Osteocyte (in vitro differentiated cells): ENCODE results near the gene HYKK. TPM values are rescaled to one million over a fixed set of nuclear protein-coding genes. Genes with fewer than 3 reads are reported as not detected.
A peak's percentile ranks its signal among the peaks of the same experiment; 100 is the strongest.

Source experiments
- DNase-seq: peaks from one replicate; pipeline ENCODE4 v3.0.0; 2021; ENCODE audit warnings: mixed read lengths; ENCODE audit not compliant: unreplicated experiment; ENCODE audit errors: extremely low spot score
- H3K27ac Mint-ChIP-seq: one replicate; pipeline ENCODE4 v1.8.0; 2021; ENCODE audit warnings: mild to moderate bottlenecking, mixed read lengths; ENCODE audit not compliant: unreplicated experiment
- H3K27me3 Mint-ChIP-seq: one replicate; pipeline ENCODE4 v1.8.0; 2021; ENCODE audit warnings: mixed read lengths; ENCODE audit not compliant: unreplicated experiment
- H3K36me3 Mint-ChIP-seq: one replicate; pipeline ENCODE4 v1.8.0; 2021; ENCODE audit warnings: mixed read lengths; ENCODE audit not compliant: unreplicated experiment
- H3K4me1 Mint-ChIP-seq: one replicate; pipeline ENCODE4 v1.8.0; 2021; ENCODE audit warnings: mixed read lengths; ENCODE audit not compliant: unreplicated experiment
- H3K4me3 Mint-ChIP-seq: one replicate; pipeline ENCODE4 v1.8.0; 2021; ENCODE audit warnings: mild to moderate bottlenecking, moderate library complexity, mixed read lengths; ENCODE audit not compliant: unreplicated experiment
- H3K9me3 Mint-ChIP-seq: one replicate; pipeline ENCODE4 v1.8.0; 2021; ENCODE audit warnings: mixed read lengths; ENCODE audit not compliant: unreplicated experiment
- CTCF ChIP-seq: fragments of 200-600 bp; sonication (generic); IDR thresholded peaks from 2 replicates; pipeline ENCODE4 v1.5.0; 2021; ENCODE audit warnings: antibody characterized with exemption, mild to moderate bottlenecking, moderate library complexity
- total RNA-seq: library from RNA; stranded (reverse); gene quantifications from 2 replicates; pipeline ENCODE4 v1.2.1, GENCODE V29; 2021

The HYKK gene
- total RNA-seq, 1 donor from 2014 or later = 3.4 TPM

GRCh38 chr15:78540141-78540870 lies 32.9 kb downstream of the HYKK start, which contains the start of gene PSMA4:
TSS of gene PSMA4 (plus strand) at chr15:78540444. CDS start at chr15:78541928, 1,484 bp downstream.
- Mint-ChIP-seq H3K9me3 (no peaks in the 10 kb centered on the region), H3K36me3 (peaks cover 14% of the 10 kb centered on the region), H3K27ac (peak within 1 kb of the TSS; percentile 100), H3K4me1 (peaks cover 22% of the 10 kb centered on the region), H3K4me3 (peak within 1 kb of the TSS; percentile 99), H3K27me3 (no peaks in the 10 kb centered on the region)
- TF ChIP-seq CTCF = peak; percentile 38
- peak; percentile 97 for DNase-seq

- no peaks in the 10 kb centered on the region for H3K27me3 Mint-ChIP-seq
- peaks cover 22% of the 10 kb centered on the region for H3K4me1 Mint-ChIP-seq
- peak overlapping the region; percentile 100 for H3K27ac Mint-ChIP-seq
- H3K36me3 Mint-ChIP-seq = peaks cover 19% of the 10 kb centered on the region
- DNase-seq = peak; percentile 53
- no peak for TF ChIP-seq CTCF
- no peaks in the 10 kb centered on the region for H3K9me3 Mint-ChIP-seq
- peak overlapping the region; percentile 99 for H3K4me3 Mint-ChIP-seq
Measured at GRCh38 chr15:78540871-78541743, 33.7 kb downstream of the HYKK start.

GRCh38 chr15:78541744-78542034 lies 34.3 kb downstream of the HYKK start:
- Mint-ChIP-seq H3K4me1 (peaks cover 22% of the 10 kb centered on the region), H3K27ac (peak overlapping the region; percentile 100), H3K9me3 (no peaks in the 10 kb centered on the region), H3K4me3 (peak overlapping the region; percentile 99), H3K36me3 (peaks cover 24% of the 10 kb centered on the region), H3K27me3 (no peaks in the 10 kb centered on the region)
- no peak for DNase-seq
- TF ChIP-seq CTCF = no peak

GRCh38 chr15:78542647-78543046 lies 35.3 kb downstream of the HYKK start:
- no peaks in the 10 kb centered on the region for H3K27me3 Mint-ChIP-seq
- H3K36me3 Mint-ChIP-seq = peaks cover 31% of the 10 kb centered on the region
- H3K4me3 Mint-ChIP-seq = no peak overlapping the region
- H3K4me1 Mint-ChIP-seq = peaks cover 22% of the 10 kb centered on the region
- H3K27ac Mint-ChIP-seq = no peak overlapping the region
- no peak for TF ChIP-seq CTCF
- H3K9me3 Mint-ChIP-seq = no peaks in the 10 kb centered on the region
- DNase-seq = no peak

- no peak for TF ChIP-seq CTCF
- Mint-ChIP-seq H3K36me3 (peaks cover 40% of the 10 kb centered on the region), H3K4me1 (no peaks in the 10 kb centered on the region), H3K27me3 (peaks cover 10% of the 10 kb centered on the region), H3K27ac (no peak overlapping the region), H3K4me3 (no peak overlapping the region), H3K9me3 (no peaks in the 10 kb centered on the region)
- no peak for DNase-seq
Measured at GRCh38 chr15:78550194-78550593, 42.8 kb downstream of the HYKK start.
